Neural progenitor cell (in vitro differentiated cells): ENCODE measurements around the gene ERC2.

Source experiments
- EZH2phosphoT487 ChIP-seq: fragments of 200-600 bp; sonication (generic); IDR thresholded peaks from 2 replicates; pipeline ENCODE4 v1.6.1; 2017; ENCODE audit warnings: antibody characterized with exemption
- TF ChIP-seq, protein P1 (sequence below): fragments of 200-600 bp; sonication (generic); IDR thresholded peaks from 2 replicates; pipeline ENCODE4 v1.5.1; 2017; ENCODE audit warnings: antibody characterized with exemption, mild to moderate bottlenecking

DNA sequence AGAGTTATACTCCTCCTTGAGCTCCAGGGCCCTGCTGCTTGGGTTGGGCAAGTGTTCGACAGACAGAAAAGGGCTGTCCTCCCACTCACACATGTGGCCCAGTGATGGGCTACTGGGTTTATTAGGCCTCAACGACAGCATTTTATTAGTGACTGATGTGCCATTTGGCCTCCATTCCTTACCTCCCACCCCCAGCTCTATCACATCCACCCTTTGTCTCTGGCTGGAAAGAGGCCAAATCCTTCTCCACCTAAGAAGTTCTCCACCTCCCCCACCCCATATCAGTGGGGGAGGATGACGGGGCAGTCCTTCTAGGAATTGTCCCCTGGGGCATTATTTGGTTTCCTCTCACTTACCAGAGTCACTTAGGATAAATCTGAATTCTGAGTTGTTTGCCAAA is 924.0 kb downstream of the ERC2 start:
- TF ChIP-seq, protein P1, sequence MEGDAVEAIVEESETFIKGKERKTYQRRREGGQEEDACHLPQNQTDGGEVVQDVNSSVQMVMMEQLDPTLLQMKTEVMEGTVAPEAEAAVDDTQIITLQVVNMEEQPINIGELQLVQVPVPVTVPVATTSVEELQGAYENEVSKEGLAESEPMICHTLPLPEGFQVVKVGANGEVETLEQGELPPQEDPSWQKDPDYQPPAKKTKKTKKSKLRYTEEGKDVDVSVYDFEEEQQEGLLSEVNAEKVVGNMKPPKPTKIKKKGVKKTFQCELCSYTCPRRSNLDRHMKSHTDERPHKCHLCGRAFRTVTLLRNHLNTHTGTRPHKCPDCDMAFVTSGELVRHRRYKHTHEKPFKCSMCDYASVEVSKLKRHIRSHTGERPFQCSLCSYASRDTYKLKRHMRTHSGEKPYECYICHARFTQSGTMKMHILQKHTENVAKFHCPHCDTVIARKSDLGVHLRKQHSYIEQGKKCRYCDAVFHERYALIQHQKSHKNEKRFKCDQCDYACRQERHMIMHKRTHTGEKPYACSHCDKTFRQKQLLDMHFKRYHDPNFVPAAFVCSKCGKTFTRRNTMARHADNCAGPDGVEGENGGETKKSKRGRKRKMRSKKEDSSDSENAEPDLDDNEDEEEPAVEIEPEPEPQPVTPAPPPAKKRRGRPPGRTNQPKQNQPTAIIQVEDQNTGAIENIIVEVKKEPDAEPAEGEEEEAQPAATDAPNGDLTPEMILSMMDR, result no peak
- TF ChIP-seq EZH2phosphoT487, result no peak
